Bronchial smooth muscle cell (primary cell): Measurements from ENCODE around the gene HNRNPH2. TPM values are rescaled to one million over a fixed set of nuclear protein-coding genes. Genes with fewer than 3 reads are reported as not detected.

Experiments used
- total RNA-seq: library from RNA; depleted of rRNA; stranded (reverse); fragments of >200 nt; gene quantifications from 2 replicates; pipeline ENCODE4 v1.2.1, GENCODE V29; 2014

The HNRNPH2 gene
- total RNA-seq: 101 and 118 TPM in 2 replicates

GRCh38 chrX:101407748-101408531 lies at the start of gene HNRNPH2, which contains the start of gene GLA:
Gene HNRNPH2, plus strand, starts transcription at chrX:101408222. Its CDS starts 3,767 bp downstream, at chrX:101411989.
Gene GLA, minus strand, starts transcription at chrX:101407925. Its CDS starts 22 bp downstream, at chrX:101407903.

GRCh38 chrX:101385795-101386541 lies 22.1 kb upstream of the HNRNPH2 start, which contains the start of gene BTK:
Gene BTK, minus strand, starts transcription at chrX:101386191. Its CDS starts 10,907 bp downstream, at chrX:101375284.

GRCh38 chrX:101390664-101391525 lies 17.1 kb upstream of the HNRNPH2 start, which contains the start of gene RPL36A:
Gene RPL36A, plus strand, starts transcription at chrX:101391011. Its CDS starts 33 bp downstream, at chrX:101391044.

Other genes with a start within 250 kb of the HNRNPH2 start
- gene DRP2, start 188.4 kb upstream of the HNRNPH2 start, total RNA-seq: 1.9 and 2.3 TPM in 2 replicates
- 0.69 and 0.95 TPM in 2 replicates for gene TAF7L, start 116.9 kb upstream of the HNRNPH2 start, total RNA-seq
- 1.5 and 2.0 TPM in 2 replicates for gene TIMM8A, start 59.5 kb upstream of the HNRNPH2 start, total RNA-seq
- not detected in 2 replicates for gene BTK, start 22.0 kb upstream of the HNRNPH2 start, total RNA-seq
- 470 and 648 TPM in 2 replicates for gene RPL36A, start 17.2 kb upstream of the HNRNPH2 start, total RNA-seq
- 23.3 and 24.7 TPM in 2 replicates for gene GLA, start 297 bp upstream of the HNRNPH2 start, total RNA-seq
- 5.7 and 5.8 TPM in 2 replicates for gene ARMCX4, start 77.2 kb downstream of the HNRNPH2 start, total RNA-seq
- 103 and 114 TPM in 2 replicates for gene ARMCX1, start 142.3 kb downstream of the HNRNPH2 start, total RNA-seq
- gene ARMCX6, start 209.8 kb downstream of the HNRNPH2 start, total RNA-seq: 23.4 and 42.4 TPM in 2 replicates
- 107 and 112 TPM in 2 replicates for gene ARMCX3, start 214.9 kb downstream of the HNRNPH2 start, total RNA-seq